ENCODE data around the gene MFNG.

MFNG gene

GRCh38 chr22:37449331-37450001 is 36.7 kb downstream of the MFNG start:
- TF ChIP-seq CTCF (IDR thresholded peaks at IDR 0.05; ENCODE audit: low read depth, low read length), result no peak
- DNase-seq (ENCODE audit: low read depth, low spot score), result no peak
- no peak overlapping the region for H3K4me3 ChIP-seq (ENCODE audit: low read depth, low read length)
- in situ Hi-C loops (cut with HindIII; ENCODE audit: low sequenced_read_pairs), result no loop called here

GRCh38 chr22:37448516-37449127 is 37.6 kb downstream of the MFNG start:
- DNase-seq (ENCODE audit: low read depth, low spot score), result no peak
- no peak overlapping the region for H3K4me3 ChIP-seq (ENCODE audit: low read depth, low read length)
- TF ChIP-seq CTCF (IDR thresholded peaks at IDR 0.05; ENCODE audit: low read depth, low read length), result no peak
- in situ Hi-C loops (cut with HindIII; ENCODE audit: low sequenced_read_pairs), result no loop called here

GRCh38 chr22:37445501-37445900 is 40.7 kb downstream of the MFNG start:
- no peak overlapping the region for H3K4me3 ChIP-seq (ENCODE audit: low read depth, low read length)
- in situ Hi-C loops (cut with HindIII; ENCODE audit: low sequenced_read_pairs), result no loop called here
- no peak for TF ChIP-seq CTCF (IDR thresholded peaks at IDR 0.05; ENCODE audit: low read depth, low read length)
- no peak for DNase-seq (ENCODE audit: low read depth, low spot score)

- in situ Hi-C loops (cut with HindIII; ENCODE audit: low sequenced_read_pairs), result no loop called here
- no peak for TF ChIP-seq CTCF (IDR thresholded peaks at IDR 0.05; ENCODE audit: low read depth, low read length)
- no peak for DNase-seq (ENCODE audit: low read depth, low spot score)
- H3K4me3 ChIP-seq (ENCODE audit: low read depth, low read length), result no peak overlapping the region
Measured at GRCh38 chr22:37443977-37444376, 42.2 kb downstream of the MFNG start.

- no peak for DNase-seq (ENCODE audit: low read depth, low spot score)
- no peak for TF ChIP-seq CTCF (IDR thresholded peaks at IDR 0.05; ENCODE audit: low read depth, low read length)
- H3K4me3 ChIP-seq (ENCODE audit: low read depth, low read length), result no peak overlapping the region
- in situ Hi-C loops (cut with HindIII; ENCODE audit: low sequenced_read_pairs), result no loop called here
Measured at GRCh38 chr22:37443086-37443485, 43.1 kb downstream of the MFNG start.

GRCh38 chr22:37442537-37442936 is 43.6 kb downstream of the MFNG start:
- TF ChIP-seq CTCF (IDR thresholded peaks at IDR 0.05; ENCODE audit: low read depth, low read length), result no peak
- DNase-seq (ENCODE audit: low read depth, low spot score), result peak; percentile 44
- in situ Hi-C loops (cut with HindIII; ENCODE audit: low sequenced_read_pairs), result no loop called here
- no peak overlapping the region for H3K4me3 ChIP-seq (ENCODE audit: low read depth, low read length)

All from astrocyte of the spinal cord (primary cell).